ENCODE measurements around the gene MST1.

- no peak for TF ChIP-seq POLR2A (IDR thresholded peaks at IDR 0.05; ENCODE audit: low read depth, low read length)
- TF ChIP-seq POLR2AphosphoS5 (IDR thresholded peaks at IDR 0.05; ENCODE audit: low read depth, low read length): no peak
Measured at GRCh38 chr3:49649576-49649975, 39.7 kb downstream of the MST1 start.
